Progenitor cell of endocrine pancreas (in vitro differentiated cells): ENCODE measurements around the gene MEGF8. TPM values are rescaled to one million over a fixed set of nuclear protein-coding genes. Genes with fewer than 3 reads are reported as not detected.

Experiments
- DNase-seq: peaks from one replicate; pipeline ENCODE4 v3.0.0; 2021; ENCODE audit warnings: low spot score; ENCODE audit not compliant: unreplicated experiment
- H3K27ac Mint-ChIP-seq: 2 replicates; pipeline ENCODE4 v1.8.0; 2021; ENCODE audit warnings: mild to moderate bottlenecking, moderate library complexity, mixed read lengths
- H3K27me3 Mint-ChIP-seq: 2 replicates; pipeline ENCODE4 v1.8.0; 2021; ENCODE audit warnings: mixed read lengths
- H3K36me3 Mint-ChIP-seq: 2 replicates; pipeline ENCODE4 v1.8.0; 2022; ENCODE audit warnings: mixed read lengths; ENCODE audit not compliant: insufficient read depth
- H3K4me1 Mint-ChIP-seq: 2 replicates; pipeline ENCODE4 v1.8.0; 2021; ENCODE audit warnings: low read depth, mixed read lengths
- H3K4me3 Mint-ChIP-seq: 2 replicates; pipeline ENCODE4 v1.8.0; 2021; ENCODE audit warnings: low read depth, mild to moderate bottlenecking, moderate library complexity, mixed read lengths
- H3K9me3 Mint-ChIP-seq: 2 replicates; pipeline ENCODE4 v1.8.0; 2021; ENCODE audit warnings: low read depth, mixed read lengths
- CTCF ChIP-seq: fragments of 200-600 bp; sonication (generic); IDR thresholded peaks from one replicate; pipeline ENCODE4 v1.5.0; 2021; ENCODE audit warnings: antibody characterized with exemption, mild to moderate bottlenecking; ENCODE audit not compliant: unreplicated experiment
- total RNA-seq: library from RNA; stranded (reverse); gene quantifications from 2 replicates; pipeline ENCODE4 v1.2.1, GENCODE V29; 2021

The MEGF8 gene
- total RNA-seq, 1 donor from 2014 or later: 61.7 TPM

GRCh38 chr19:42363614-42364346, 38.3 kb downstream of the MEGF8 start:
- Mint-ChIP-seq H3K27me3 (no peaks in the 10 kb centered on the region), H3K4me1 (peaks cover 1% of the 10 kb centered on the region), H3K27ac (no peak overlapping the region), H3K4me3 (no peak overlapping the region), H3K36me3 (peaks cover 26% of the 10 kb centered on the region), H3K9me3 (no peaks in the 10 kb centered on the region)
- no peak for TF ChIP-seq CTCF
- no peak for DNase-seq

- H3K27ac Mint-ChIP-seq: peak overlapping the region; percentile 33
Measured at GRCh38 chr19:42366673-42367072, 41.2 kb downstream of the MEGF8 start.

GRCh38 chr19:42367929-42368328, 42.5 kb downstream of the MEGF8 start:
- Mint-ChIP-seq H3K4me3 (no peak overlapping the region), H3K27ac (no peak overlapping the region), H3K4me1 (no peaks in the 10 kb centered on the region), H3K9me3 (no peaks in the 10 kb centered on the region), H3K27me3 (no peaks in the 10 kb centered on the region), H3K36me3 (peaks cover 23% of the 10 kb centered on the region)
- TF ChIP-seq CTCF: no peak
- no peak for DNase-seq

More at GRCh38 chr19:42366673-42367072, 41.2 kb downstream of the MEGF8 start:
- no peak for TF ChIP-seq CTCF
- no peaks in the 10 kb centered on the region for H3K4me1 Mint-ChIP-seq
- no peak for DNase-seq
- H3K9me3 Mint-ChIP-seq: no peaks in the 10 kb centered on the region
- H3K4me3 Mint-ChIP-seq: no peak overlapping the region
- peaks cover 21% of the 10 kb centered on the region for H3K36me3 Mint-ChIP-seq
- H3K27me3 Mint-ChIP-seq: no peaks in the 10 kb centered on the region

- Mint-ChIP-seq H3K9me3 (no peaks in the 10 kb centered on the region), H3K27ac (no peak overlapping the region), H3K36me3 (peaks cover 20% of the 10 kb centered on the region), H3K4me1 (no peaks in the 10 kb centered on the region), H3K27me3 (no peaks in the 10 kb centered on the region), H3K4me3 (no peak overlapping the region)
- TF ChIP-seq CTCF: no peak
- no peak for DNase-seq
Measured at GRCh38 chr19:42368360-42368759, 42.9 kb downstream of the MEGF8 start.

- Mint-ChIP-seq H3K4me1 (no peaks in the 10 kb centered on the region), H3K27ac (no peak overlapping the region), H3K4me3 (no peak overlapping the region), H3K36me3 (peaks cover 17% of the 10 kb centered on the region), H3K9me3 (no peaks in the 10 kb centered on the region), H3K27me3 (no peaks in the 10 kb centered on the region)
- no peak for DNase-seq
- no peak for TF ChIP-seq CTCF
Measured at GRCh38 chr19:42368765-42369164, 43.3 kb downstream of the MEGF8 start.
